HepG2 (cell line): ENCODE data around the gene MRPL10.

Experiments
- FLYWCH1 ChIP-seq: sonication (generic); formaldehyde crosslinking; IDR thresholded peaks from 2 replicates; pipeline ENCODE4 v1.8.1; 2023; ENCODE audit warnings: mild to moderate bottlenecking, missing genetic modification reagents
- POLR2A ChIP-seq, 2 experiments: IDR thresholded peaks; 2 replicates each; pipeline ENCODE4 v1.6.1; 2011; ENCODE audit warnings: low read depth in 2 of 2, low read length in 2 of 2, mild to moderate bottlenecking in 1 of 2, moderate library complexity in 1 of 2; ENCODE audit not compliant: insufficient read depth in 1 of 2
- POLR2AphosphoS5 ChIP-seq: IDR thresholded peaks from 2 replicates; pipeline ENCODE4 v1.6.1; 2012; ENCODE audit warnings: low read depth, low read length
- RNF2 ChIP-seq: fragments of 450-650 bp; conservative IDR thresholded peaks from 2 replicates; pipeline ENCODE4 v1.6.1; 2016; ENCODE audit warnings: low read depth
- SYNCRIP ChIP-seq: fragments of 200-400 bp; formaldehyde crosslinking; IDR thresholded peaks from 2 replicates; pipeline ENCODE4 v1.6.1; 2018; ENCODE audit warnings: mild to moderate bottlenecking, low read depth, low read length; ENCODE audit not compliant: insufficient read depth
- TFE3 ChIP-seq: IDR thresholded peaks from 2 replicates; pipeline ENCODE4 v1.6.1; 2016
- XRCC5 ChIP-seq: fragments of 200-400 bp; formaldehyde crosslinking; optimal IDR thresholded peaks from 2 replicates; pipeline ENCODE3; 2017; ENCODE audit warnings: mild to moderate bottlenecking, low read length
- TF ChIP-seq, protein P1 (sequence below): sonication (generic); formaldehyde crosslinking; IDR thresholded peaks from 2 replicates; pipeline ENCODE4 v1.5.0; 2020; ENCODE audit warnings: mild to moderate bottlenecking, missing genetic modification reagents, moderate library complexity

DNA sequence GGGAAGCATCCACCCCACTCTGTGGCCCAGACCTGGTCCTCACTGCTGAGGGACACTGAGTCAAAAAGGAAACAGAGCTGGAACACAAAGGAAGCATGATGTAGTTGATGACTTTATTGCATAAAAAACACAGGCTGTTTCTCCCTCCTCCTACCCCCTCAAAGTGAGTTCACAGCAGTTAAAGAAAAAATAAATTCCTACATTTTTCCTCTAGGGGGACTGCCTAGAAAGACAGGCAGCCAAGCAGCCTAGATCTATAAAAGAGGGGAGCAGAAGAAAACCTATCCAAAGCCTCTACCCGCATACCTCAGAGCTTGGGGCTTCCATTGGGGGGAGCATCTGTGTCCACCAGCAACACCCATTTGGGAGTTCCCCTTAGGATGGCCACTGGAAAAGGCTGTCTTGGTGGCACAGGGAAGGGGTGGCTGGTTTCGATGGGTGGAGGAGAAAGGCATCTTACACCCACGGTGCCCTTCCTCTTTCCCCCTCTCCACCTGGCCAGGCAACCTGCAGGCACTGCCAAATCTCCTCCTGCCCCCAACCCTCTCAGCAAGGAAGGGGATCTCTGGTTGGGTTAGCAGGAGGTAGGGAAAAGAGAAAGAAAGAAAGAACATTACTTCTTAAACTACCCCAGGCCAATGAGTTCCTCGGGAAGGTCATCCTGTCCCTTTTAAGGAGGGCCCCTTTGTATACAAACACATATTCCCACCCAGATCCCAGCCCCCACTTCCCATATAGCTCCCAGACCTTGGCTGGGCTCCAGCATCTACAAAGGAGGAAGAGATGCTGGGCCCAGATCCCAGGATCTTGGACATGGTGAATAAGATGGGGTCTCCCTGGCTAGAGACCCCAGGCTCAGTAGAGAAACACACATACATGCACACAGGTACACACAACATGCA, 13.7 kb upstream of the MRPL10 start:
- TF ChIP-seq TFE3 (CRISPR knock-in tag) (no peak), FLYWCH1 (CRISPR knock-in tag) (no peak), RNF2 (no peak), SYNCRIP (no peak), XRCC5 (no peak), POLR2AphosphoS5 (no peak), POLR2A (IDR thresholded peaks at IDR 0.05; ENCODE audit: insufficient read depth in 1 of 2, low read depth in 2 of 2, low read length in 2 of 2) (no peak)
- TF ChIP-seq, protein P1, sequence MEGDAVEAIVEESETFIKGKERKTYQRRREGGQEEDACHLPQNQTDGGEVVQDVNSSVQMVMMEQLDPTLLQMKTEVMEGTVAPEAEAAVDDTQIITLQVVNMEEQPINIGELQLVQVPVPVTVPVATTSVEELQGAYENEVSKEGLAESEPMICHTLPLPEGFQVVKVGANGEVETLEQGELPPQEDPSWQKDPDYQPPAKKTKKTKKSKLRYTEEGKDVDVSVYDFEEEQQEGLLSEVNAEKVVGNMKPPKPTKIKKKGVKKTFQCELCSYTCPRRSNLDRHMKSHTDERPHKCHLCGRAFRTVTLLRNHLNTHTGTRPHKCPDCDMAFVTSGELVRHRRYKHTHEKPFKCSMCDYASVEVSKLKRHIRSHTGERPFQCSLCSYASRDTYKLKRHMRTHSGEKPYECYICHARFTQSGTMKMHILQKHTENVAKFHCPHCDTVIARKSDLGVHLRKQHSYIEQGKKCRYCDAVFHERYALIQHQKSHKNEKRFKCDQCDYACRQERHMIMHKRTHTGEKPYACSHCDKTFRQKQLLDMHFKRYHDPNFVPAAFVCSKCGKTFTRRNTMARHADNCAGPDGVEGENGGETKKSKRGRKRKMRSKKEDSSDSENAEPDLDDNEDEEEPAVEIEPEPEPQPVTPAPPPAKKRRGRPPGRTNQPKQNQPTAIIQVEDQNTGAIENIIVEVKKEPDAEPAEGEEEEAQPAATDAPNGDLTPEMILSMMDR, result no peak
